BE2C (cell line): Measurements from ENCODE around the gene XKR3.

ENCODE experiments used
- DNase-seq: peaks from one replicate; pipeline ENCODE4 v3.0.0-alpha.2; 2020
- H3K27me3 ChIP-seq: fragments of 250-450 bp; sonication (Bioruptor Pico); 2 replicates; pipeline ENCODE4 v1.5.1; 2020; ENCODE audit warnings: mild to moderate bottlenecking
- H3K36me3 ChIP-seq: fragments of 250-450 bp; sonication (Bioruptor Pico); 2 replicates; pipeline ENCODE4 v1.5.1; 2020; ENCODE audit warnings: mild to moderate bottlenecking
- H3K4me1 ChIP-seq: fragments of 250-450 bp; sonication (Bioruptor Pico); 2 replicates; pipeline ENCODE4 v1.5.1; 2020
- H3K4me3 ChIP-seq: 2 replicates; pipeline ENCODE4 v1.5.1; 2011; ENCODE audit warnings: low read depth, low read length
- H3K9me3 ChIP-seq: fragments of 250-450 bp; sonication (Bioruptor Pico); 2 replicates; pipeline ENCODE4 v1.5.1; 2020
- CTCF ChIP-seq: IDR thresholded peaks from 2 replicates; pipeline ENCODE4 v1.5.1; 2012; ENCODE audit warnings: mild to moderate bottlenecking, low read depth, low read length

Gene XKR3

GRCh38 chr22:16810188-16810802, 14.9 kb downstream of the XKR3 start:
- H3K4me1 ChIP-seq: no peaks in the 10 kb centered on the region
- no peaks in the 10 kb centered on the region for H3K36me3 ChIP-seq
- TF ChIP-seq CTCF: no peak
- H3K27me3 ChIP-seq: no peaks in the 10 kb centered on the region
- H3K9me3 ChIP-seq: no peaks in the 10 kb centered on the region
- no peak overlapping the region for H3K4me3 ChIP-seq
- no peak for DNase-seq

- H3K4me3 ChIP-seq: no peak overlapping the region
- H3K36me3 ChIP-seq: no peaks in the 10 kb centered on the region
- no peak for TF ChIP-seq CTCF
- H3K4me1 ChIP-seq: no peaks in the 10 kb centered on the region
- no peak for DNase-seq
- no peaks in the 10 kb centered on the region for H3K27me3 ChIP-seq
- no peaks in the 10 kb centered on the region for H3K9me3 ChIP-seq
Measured at GRCh38 chr22:16808744-16809143, 16.5 kb downstream of the XKR3 start.

DNA sequence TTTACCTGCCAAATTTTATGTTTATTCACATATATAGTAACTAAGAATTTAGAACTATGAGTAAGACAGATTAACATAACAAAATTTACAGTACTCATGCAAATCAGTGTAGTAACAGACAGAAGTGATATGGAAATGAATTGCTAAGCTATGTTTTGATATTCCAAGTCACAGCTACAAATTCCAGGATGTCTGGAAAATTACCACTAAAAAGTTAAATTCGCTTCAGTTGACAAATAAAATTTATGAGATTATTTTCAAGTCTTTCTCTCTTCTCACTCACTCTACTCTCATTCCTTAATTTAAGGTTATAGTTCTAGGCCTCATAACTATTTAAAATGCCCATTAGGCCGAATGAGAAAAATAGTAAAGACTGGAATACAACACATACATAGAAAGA, 18.1 kb downstream of the XKR3 start:
- DNase-seq: no peak
- H3K4me3 ChIP-seq: no peak overlapping the region
- no peaks in the 10 kb centered on the region for H3K4me1 ChIP-seq
- no peaks in the 10 kb centered on the region for H3K36me3 ChIP-seq
- no peak for TF ChIP-seq CTCF
- no peaks in the 10 kb centered on the region for H3K9me3 ChIP-seq
- no peaks in the 10 kb centered on the region for H3K27me3 ChIP-seq

DNA sequence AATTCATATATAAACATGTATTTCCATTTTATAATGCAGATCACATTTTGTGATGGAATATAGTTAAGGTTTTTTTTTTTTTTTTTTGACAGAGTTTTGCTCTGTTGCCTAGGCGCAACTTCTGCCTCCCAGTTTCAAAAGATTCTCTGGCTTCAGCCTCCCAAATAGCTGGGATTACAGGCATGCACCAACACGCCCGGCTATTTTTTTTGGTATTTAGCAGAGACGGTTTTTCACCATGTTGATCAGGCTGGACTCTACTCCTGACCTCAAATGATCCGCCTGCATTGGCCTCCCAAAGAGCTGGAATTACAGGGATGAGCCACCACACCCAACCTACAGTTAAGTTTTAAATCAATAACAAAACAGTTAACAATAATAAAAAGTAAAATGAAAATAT, 18.8 kb downstream of the XKR3 start:
- Histone ChIP-seq H3K27me3 (no peaks in the 10 kb centered on the region), H3K4me3 (no peak overlapping the region), H3K36me3 (no peaks in the 10 kb centered on the region), H3K9me3 (no peaks in the 10 kb centered on the region), H3K4me1 (no peaks in the 10 kb centered on the region)
- no peak for TF ChIP-seq CTCF
- DNase-seq: no peak

- no peaks in the 10 kb centered on the region for H3K36me3 ChIP-seq
- H3K9me3 ChIP-seq: no peaks in the 10 kb centered on the region
- no peak for DNase-seq
- TF ChIP-seq CTCF: no peak
- no peak overlapping the region for H3K4me3 ChIP-seq
- no peaks in the 10 kb centered on the region for H3K27me3 ChIP-seq
- H3K4me1 ChIP-seq: no peaks in the 10 kb centered on the region
Measured at GRCh38 chr22:16804882-16805281, 20.3 kb downstream of the XKR3 start.

DNA sequence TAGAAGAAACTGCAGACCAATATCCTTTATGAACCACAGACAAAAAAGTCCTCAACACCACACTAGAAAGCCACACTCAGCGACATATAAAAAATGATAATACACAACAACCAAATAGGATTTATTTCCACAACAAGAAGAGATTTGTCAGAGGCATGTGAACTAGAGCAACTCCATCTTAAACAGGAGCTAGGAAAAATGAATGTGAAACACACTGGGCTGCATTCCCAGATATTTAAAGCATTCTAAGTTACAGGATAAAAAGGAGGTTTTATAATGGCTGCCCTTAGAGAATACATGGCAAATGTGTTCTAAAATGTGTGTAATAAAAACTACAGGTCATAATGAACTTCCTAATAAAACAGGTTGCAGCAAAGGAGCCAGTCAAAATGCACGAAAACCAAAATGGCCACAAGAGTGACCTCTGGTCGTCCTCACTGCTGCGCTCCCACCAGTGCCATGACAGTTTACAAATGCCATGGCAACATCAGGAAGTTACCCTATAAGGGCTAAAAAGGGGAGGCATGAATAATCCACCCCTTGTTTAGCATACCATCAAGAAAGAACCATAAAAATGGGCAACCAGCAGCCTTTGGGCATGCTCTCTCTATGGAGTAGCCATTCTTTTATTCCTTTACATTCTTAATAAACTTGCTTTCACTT, 21.8 kb downstream of the XKR3 start:
- Histone ChIP-seq H3K4me3 (no peak overlapping the region), H3K36me3 (no peaks in the 10 kb centered on the region), H3K27me3 (no peaks in the 10 kb centered on the region), H3K9me3 (no peaks in the 10 kb centered on the region), H3K4me1 (no peaks in the 10 kb centered on the region)
- TF ChIP-seq CTCF: no peak
- DNase-seq: no peak
